HG03575 (cell line): ENCODE measurements around the gene GPR37L1.

Source experiments
- ATAC-seq: cut with Tn5 transposase; IDR thresholded peaks from one replicate; pipeline ENCODE4 v1.9.1; 2021; ENCODE audit not compliant: unreplicated experiment, insufficient number of reproducible peaks, low FRiP score; ENCODE audit errors: extremely low read depth

GPR37L1 gene

DNA sequence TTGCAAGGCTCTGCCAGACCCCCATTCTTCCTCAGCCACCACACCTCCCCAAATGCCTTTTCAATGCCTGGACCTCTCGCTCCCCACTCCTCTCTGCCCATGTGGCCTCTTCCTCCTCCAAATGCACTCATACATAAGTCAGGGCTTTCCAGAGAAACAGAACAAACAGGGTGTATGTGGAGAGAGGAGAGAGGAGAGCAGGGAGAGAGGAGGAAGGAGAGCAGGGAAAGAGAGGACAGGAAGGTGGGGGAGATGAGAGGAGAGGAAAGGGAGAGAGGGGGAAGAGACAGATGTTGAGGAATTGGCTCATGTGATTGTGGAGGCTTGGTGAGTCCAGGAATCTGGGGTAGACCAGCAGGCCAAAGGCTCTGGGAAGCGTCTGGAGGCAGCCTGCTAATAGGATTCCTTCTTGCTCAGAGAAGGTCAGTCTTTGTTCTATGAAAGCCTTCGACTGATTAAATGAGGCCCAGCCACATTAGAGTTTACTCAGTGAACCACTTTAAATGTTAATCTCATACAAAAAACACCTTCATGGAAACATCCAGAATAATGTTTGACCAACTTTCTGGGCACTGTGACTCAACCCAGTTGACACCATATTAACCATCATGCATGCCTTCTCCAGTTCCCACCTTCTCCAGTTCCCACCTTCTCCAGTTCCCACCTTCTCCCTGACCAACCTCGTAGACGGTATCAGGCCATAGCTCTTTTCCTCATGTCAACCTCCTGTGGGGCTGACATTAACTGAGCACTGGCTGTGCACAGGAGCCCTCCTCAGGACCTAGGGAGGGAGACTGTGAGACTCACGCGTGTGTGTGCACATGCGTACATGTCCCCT lies 59.5 kb downstream of the GPR37L1 start:
- no peak for ATAC-seq
